Activated CD8-positive, alpha-beta T cell treated with anti-CD3 and anti-CD28 coated beads for 36 hours (primary cell): Measurements from ENCODE around the gene NBL1. TPM values are rescaled to one million over a fixed set of nuclear protein-coding genes. Genes with fewer than 3 reads are reported as not detected.

Experiments
- ATAC-seq: fragments of 200-7000 bp; cut with Tn5 transposase; one replicate; pipeline ENCODE4 v1.10.0; 2021; ENCODE audit warnings: mild to moderate bottlenecking, moderate library complexity
- CTCF ChIA-PET: fragments of 350-600 bp; sonication (Branson Sonifier 250); formaldehyde crosslinking; loops from one replicate; lab custom pipeline; 2021; ENCODE audit warnings: antibody characterized with exemption; lab: Charles Lee
- POLR2A ChIA-PET: fragments of 350-600 bp; sonication (Branson Sonifier 250); formaldehyde crosslinking; loops from one replicate; lab custom pipeline; 2021; ENCODE audit warnings: antibody characterized with exemption; lab: Charles Lee
- DNase-seq: peaks from one replicate; pipeline ENCODE4 v3.0.0-alpha.2; 2020
- H3K27ac Mint-ChIP-seq: one replicate; pipeline ENCODE4 v1.8.0; 2021; ENCODE audit warnings: mild to moderate bottlenecking, mixed read lengths
- H3K27me3 Mint-ChIP-seq: one replicate; pipeline ENCODE4 v1.8.0; 2021; ENCODE audit warnings: mixed read lengths
- H3K36me3 Mint-ChIP-seq: one replicate; pipeline ENCODE4 v1.8.0; 2021; ENCODE audit warnings: low read depth, mixed read lengths
- H3K4me1 Mint-ChIP-seq: one replicate; pipeline ENCODE4 v1.8.0; 2021; ENCODE audit warnings: low read depth, mixed read lengths
- H3K4me3 Mint-ChIP-seq: one replicate; pipeline ENCODE4 v1.8.0; 2021; ENCODE audit warnings: mild to moderate bottlenecking, moderate library complexity, mixed read lengths
- H3K9me3 Mint-ChIP-seq: one replicate; pipeline ENCODE4 v1.8.0; 2021; ENCODE audit warnings: mixed read lengths
- intact Hi-C: fragments of 100-400 bp; cut with micrococcal nuclease; formaldehyde crosslinking; loops from one replicate; pipeline ENCODE4 v1.10.0; 2022
- total RNA-seq, 2 experiments: library from RNA; stranded (reverse); gene quantifications; one replicate each; pipeline ENCODE4 v1.2.3, GENCODE V29; 2021
- TF ChIP-seq, protein P1 (sequence below): fragments of 200-600 bp; IDR thresholded peaks from one replicate; pipeline ENCODE4 v1.8.0; 2022; ENCODE audit warnings: antibody characterized with exemption, mild to moderate bottlenecking

Gene NBL1
- total RNA-seq, 2 experiments from 2014 or later = 27.0 to 27.6 TPM

DNA sequence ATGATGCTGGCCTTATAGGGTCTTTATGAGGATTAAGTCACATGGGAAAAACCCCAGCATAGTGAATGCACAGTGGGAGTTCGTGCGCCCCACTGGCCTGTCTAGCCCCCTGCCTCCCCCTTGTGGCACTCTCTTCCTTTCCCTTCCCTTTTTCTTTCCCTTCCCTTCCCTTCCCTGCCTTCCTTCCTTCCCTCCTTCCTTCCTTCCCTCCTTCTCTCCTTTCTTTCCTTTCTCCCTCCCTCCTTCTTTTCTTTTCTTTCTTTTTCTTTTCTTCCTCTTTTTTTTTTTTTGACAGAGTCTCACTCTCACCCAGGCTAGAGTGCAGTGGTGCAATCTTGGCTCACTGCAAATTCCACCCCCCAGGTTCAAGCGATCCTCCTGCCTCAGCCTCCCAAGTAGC, 59.2 kb downstream of the NBL1 start:
- H3K4me1 Mint-ChIP-seq = no peaks in the 10 kb centered on the region
- TF ChIP-seq, protein P1, sequence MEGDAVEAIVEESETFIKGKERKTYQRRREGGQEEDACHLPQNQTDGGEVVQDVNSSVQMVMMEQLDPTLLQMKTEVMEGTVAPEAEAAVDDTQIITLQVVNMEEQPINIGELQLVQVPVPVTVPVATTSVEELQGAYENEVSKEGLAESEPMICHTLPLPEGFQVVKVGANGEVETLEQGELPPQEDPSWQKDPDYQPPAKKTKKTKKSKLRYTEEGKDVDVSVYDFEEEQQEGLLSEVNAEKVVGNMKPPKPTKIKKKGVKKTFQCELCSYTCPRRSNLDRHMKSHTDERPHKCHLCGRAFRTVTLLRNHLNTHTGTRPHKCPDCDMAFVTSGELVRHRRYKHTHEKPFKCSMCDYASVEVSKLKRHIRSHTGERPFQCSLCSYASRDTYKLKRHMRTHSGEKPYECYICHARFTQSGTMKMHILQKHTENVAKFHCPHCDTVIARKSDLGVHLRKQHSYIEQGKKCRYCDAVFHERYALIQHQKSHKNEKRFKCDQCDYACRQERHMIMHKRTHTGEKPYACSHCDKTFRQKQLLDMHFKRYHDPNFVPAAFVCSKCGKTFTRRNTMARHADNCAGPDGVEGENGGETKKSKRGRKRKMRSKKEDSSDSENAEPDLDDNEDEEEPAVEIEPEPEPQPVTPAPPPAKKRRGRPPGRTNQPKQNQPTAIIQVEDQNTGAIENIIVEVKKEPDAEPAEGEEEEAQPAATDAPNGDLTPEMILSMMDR = no peak
- CTCF ChIA-PET = interaction anchor here (0.9 to 7.6 kb wide), 11 partner anchors 9 to 93 kb away, joined by 3 to 137 read pairs (median 8); no protein-coding TSS in a partner anchor
- intact Hi-C loops = no loop called here
- POLR2A ChIA-PET = no interaction called here
- no peak overlapping the region for H3K4me3 Mint-ChIP-seq
- ATAC-seq (no peak), DNase-seq (no peak)
- no peak overlapping the region for H3K27ac Mint-ChIP-seq
- no peaks in the 10 kb centered on the region for H3K9me3 Mint-ChIP-seq
- no peaks in the 10 kb centered on the region for H3K27me3 Mint-ChIP-seq
- peaks cover 3% of the 10 kb centered on the region for H3K36me3 Mint-ChIP-seq

DNA sequence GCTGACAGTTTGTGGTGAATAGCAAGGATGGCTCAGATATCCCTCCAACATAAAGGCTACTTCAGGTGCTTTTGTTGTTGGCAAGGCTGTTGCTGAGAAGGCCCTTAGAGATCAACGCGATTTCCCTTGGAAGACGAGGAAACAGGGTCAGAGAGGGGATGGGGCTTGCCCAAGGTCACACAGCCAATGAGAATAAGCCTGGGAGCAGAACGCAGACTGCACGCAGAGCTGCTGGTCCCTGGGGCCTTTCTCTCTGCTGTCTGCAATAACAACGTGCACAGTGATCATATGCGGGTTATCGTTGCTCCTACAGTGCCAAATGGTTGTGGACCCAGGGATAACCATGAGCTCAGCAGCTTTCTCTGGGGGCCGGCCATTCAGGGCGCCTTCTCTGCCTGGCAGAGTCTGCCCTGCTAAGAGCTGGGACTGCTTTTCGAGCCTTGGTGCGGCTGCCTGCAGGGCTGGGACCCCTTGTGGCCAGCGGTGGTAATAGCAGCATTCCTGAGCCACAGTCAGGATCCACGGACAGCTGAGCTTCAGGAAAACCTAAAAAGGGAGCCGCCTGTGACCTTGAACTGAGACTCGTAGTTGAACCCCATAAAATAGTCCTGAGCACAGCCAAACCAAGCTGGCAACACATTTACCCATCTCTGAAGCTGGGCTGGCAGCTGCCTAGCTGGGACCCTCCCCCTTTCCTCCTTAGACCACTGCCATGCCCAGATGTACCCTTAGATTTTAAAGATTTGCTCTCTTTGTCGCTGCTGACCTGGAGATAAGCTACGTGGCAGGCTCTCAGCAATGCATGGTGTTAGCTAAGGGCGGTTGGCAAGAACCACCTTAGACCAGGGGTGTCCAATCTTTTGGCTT, 60.4 kb downstream of the NBL1 start:
- ChIA-PET POLR2A (interaction anchor here (1.5 kb wide), 1 partner anchor 17 kb away, joined by 4 read pairs; no protein-coding TSS in a partner anchor), CTCF (interaction anchor here (0.6 to 7.6 kb wide), 28 partner anchors 8 to 312 kb away, joined by 3 to 137 read pairs (median 4); partner anchors contain the start of gene HTR6)
- Mint-ChIP-seq H3K36me3 (peaks cover 5% of the 10 kb centered on the region), H3K27ac (no peak overlapping the region), H3K4me1 (peaks cover 2% of the 10 kb centered on the region), H3K9me3 (no peaks in the 10 kb centered on the region), H3K27me3 (no peaks in the 10 kb centered on the region), H3K4me3 (no peak overlapping the region)
- DNase-seq (peak; percentile 61), ATAC-seq (peak; percentile 88)
- TF ChIP-seq, protein P1 = peak; percentile 91
- intact Hi-C loops = loop anchor here (2.0 kb wide), 1 partner anchor 44 kb away; no protein-coding TSS in a partner anchor

DNA sequence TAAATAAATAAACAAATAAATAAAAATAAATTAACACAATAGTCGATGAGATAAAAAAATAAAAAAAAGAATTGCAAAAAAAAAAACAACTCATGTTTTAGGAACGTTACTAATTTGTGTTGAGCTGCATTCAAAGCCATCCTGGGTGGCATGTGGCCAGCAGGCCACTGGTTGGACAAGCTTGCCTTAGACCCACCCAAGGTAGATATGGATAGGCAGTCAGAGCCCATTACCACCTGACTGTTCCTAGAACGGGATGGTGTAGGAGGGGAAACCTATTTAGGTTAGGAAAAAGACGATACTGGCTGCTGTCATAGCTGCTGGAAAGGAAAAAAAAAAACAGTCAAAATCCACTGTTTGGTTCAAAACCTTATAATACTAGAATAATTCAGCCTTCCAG, 61.4 kb downstream of the NBL1 start:
- TF ChIP-seq, protein P1 = no peak
- Mint-ChIP-seq H3K4me1 (peaks cover 5% of the 10 kb centered on the region), H3K27ac (no peak overlapping the region), H3K4me3 (no peak overlapping the region), H3K9me3 (no peaks in the 10 kb centered on the region), H3K27me3 (no peaks in the 10 kb centered on the region), H3K36me3 (peaks cover 3% of the 10 kb centered on the region)
- CTCF ChIA-PET = interaction anchor here (1.0 to 7.6 kb wide), 14 partner anchors 9 to 236 kb away, joined by 3 to 137 read pairs (median 6); no protein-coding TSS in a partner anchor
- DNase-seq (no peak), ATAC-seq (no peak)
- POLR2A ChIA-PET = no interaction called here
- intact Hi-C loops = loop anchor here (2.0 kb wide), 1 partner anchor 45 kb away; no protein-coding TSS in a partner anchor

DNA sequence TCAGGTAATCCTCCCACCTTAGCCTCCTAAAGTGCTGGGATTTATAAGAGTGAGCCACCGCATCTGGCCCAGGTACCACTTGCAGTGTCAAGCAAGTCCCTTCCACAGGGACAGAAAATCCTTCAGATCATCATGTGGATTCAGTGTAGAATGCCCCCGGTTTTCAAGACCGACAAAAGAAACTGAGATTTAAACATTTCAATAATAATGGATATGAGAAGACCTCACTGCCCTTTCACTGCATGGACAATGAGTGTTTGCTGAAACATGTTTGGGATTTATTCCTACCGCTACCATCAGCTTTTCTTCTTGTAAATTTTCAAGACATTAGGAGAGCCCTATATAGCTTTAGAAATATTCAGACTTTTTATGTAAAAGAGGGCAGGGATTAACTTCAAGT, 62.0 kb downstream of the NBL1 start:
- Mint-ChIP-seq H3K27me3 (no peaks in the 10 kb centered on the region), H3K4me1 (peaks cover 12% of the 10 kb centered on the region), H3K36me3 (peaks cover 2% of the 10 kb centered on the region), H3K27ac (no peak overlapping the region), H3K9me3 (no peaks in the 10 kb centered on the region), H3K4me3 (no peak overlapping the region)
- TF ChIP-seq, protein P1 = no peak
- ATAC-seq (no peak), DNase-seq (no peak)
- ChIA-PET POLR2A (no interaction called here), CTCF (interaction anchor here (0.7 to 7.6 kb wide), 8 partner anchors 9 to 495 kb away, joined by 3 to 137 read pairs (median 6); no protein-coding TSS in a partner anchor)
- intact Hi-C loops = no loop called here

Other genes with a start within 250 kb of the NBL1 start
- gene CAPZB, start 158.8 kb upstream of the NBL1 start, total RNA-seq = 100 to 1,000 TPM; 335 to 340 TPM
- gene HTR6, start 20.6 kb downstream of the NBL1 start, total RNA-seq = not detected
- gene TMCO4, start 155.6 kb downstream of the NBL1 start, total RNA-seq = 10 to 100 TPM; 10.8 to 13.2 TPM
- not detected for gene RNF186, start 171.0 kb downstream of the NBL1 start, total RNA-seq
- gene OTUD3, start 238.1 kb downstream of the NBL1 start, total RNA-seq = 1 to 10 TPM; 7.3 to 8.7 TPM